Neural cell (in vitro differentiated cells): ENCODE measurements around the gene VAV3.

ENCODE experiments used
- CTCF ChIP-seq: fragments of 450-650 bp; IDR thresholded peaks from 2 replicates; pipeline ENCODE4 v1.5.1; 2014; ENCODE audit warnings: antibody characterized with exemption, mild to moderate bottlenecking, moderate library complexity; ENCODE audit not compliant: poor library complexity, severe bottlenecking
- EP300 ChIP-seq: fragments of 450-650 bp; conservative IDR thresholded peaks from 2 replicates; pipeline ENCODE4 v1.6.1; 2014; ENCODE audit warnings: antibody characterized with exemption, mild to moderate bottlenecking, moderate library complexity; ENCODE audit not compliant: poor library complexity, severe bottlenecking
- EZH2 ChIP-seq: fragments of 200-600, 300-800 bp; shearing (Covaris generic), sonication (generic); IDR thresholded peaks from 2 replicates; pipeline ENCODE4 v1.6.1; 2014; ENCODE audit warnings: antibody characterized with exemption, low read length, borderline replicate concordance, mild to moderate bottlenecking; ENCODE audit not compliant: insufficient read depth, poor library complexity, severe bottlenecking
- MXI1 ChIP-seq: fragments of 450-650 bp; conservative IDR thresholded peaks from 2 replicates; pipeline ENCODE4 v1.6.1; 2014; ENCODE audit warnings: antibody characterized with exemption, mild to moderate bottlenecking; ENCODE audit not compliant: poor library complexity, severe bottlenecking
- POLR2AphosphoS5 ChIP-seq: IDR thresholded peaks from 2 replicates; pipeline ENCODE4 v1.6.1; 2012
- RAD21 ChIP-seq: fragments of 450-650 bp; conservative IDR thresholded peaks from 2 replicates; pipeline ENCODE4 v1.6.1; 2014; ENCODE audit warnings: antibody characterized with exemption, mild to moderate bottlenecking, moderate library complexity
- REST ChIP-seq: IDR thresholded peaks from 2 replicates; pipeline ENCODE4 v1.6.1; 2012; ENCODE audit warnings: borderline replicate concordance
- TAF1 ChIP-seq: IDR thresholded peaks from 2 replicates; pipeline ENCODE4 v1.6.1; 2012; ENCODE audit warnings: low read depth

- TF ChIP-seq RAD21 (no peak), CTCF (no peak), EP300 (no peak), MXI1 (no peak), POLR2AphosphoS5 (no peak), REST (no peak), EZH2 (no peak), TAF1 (no peak)
Measured at GRCh38 chr1:107653005-107653404, 312.0 kb downstream of the VAV3 start.
